NCI-H2081 treated with DMSO at 0.1 percent for 48 hours (cell line): Measurements from ENCODE around the gene CARMIL3.
"Not testable (repeated sequence)": the region's sequence is repeated elsewhere in the genome, so short reads cannot be mapped to it uniquely, and the experiment has no call there.

Experiments used
- DNase-seq: peaks from one replicate; lab custom pipeline; 2025; lab: John Stamatoyannopoulos, UW

CARMIL3 gene

GRCh38 chr14:24051789-24052655 lies at the start of gene CARMIL3:
Gene CARMIL3, plus strand, starts transcription at chr14:24052009. Its CDS starts 145 bp downstream, at chr14:24052154.
- DNase-seq: no peak

- not testable (repeated sequence) for DNase-seq
Measured at GRCh38 chr14:24006471-24006816, 45.4 kb upstream of the CARMIL3 start.

GRCh38 chr14:24006817-24007652 lies 44.8 kb upstream of the CARMIL3 start:
- not testable (repeated sequence) for DNase-seq

- no peak for DNase-seq
Measured at GRCh38 chr14:24011051-24011450, 40.8 kb upstream of the CARMIL3 start.

GRCh38 chr14:24012726-24013273 lies 39.0 kb upstream of the CARMIL3 start:
- DNase-seq: not testable (repeated sequence)

GRCh38 chr14:24013654-24014514 lies 37.9 kb upstream of the CARMIL3 start:
- peak; percentile 29 for DNase-seq

GRCh38 chr14:24015745-24016144 lies 36.1 kb upstream of the CARMIL3 start:
- DNase-seq: not testable (repeated sequence)

GRCh38 chr14:24018978-24019377 lies 32.8 kb upstream of the CARMIL3 start:
- not testable (repeated sequence) for DNase-seq

- not testable (repeated sequence) for DNase-seq
Measured at GRCh38 chr14:24019944-24020343, 31.9 kb upstream of the CARMIL3 start.

GRCh38 chr14:24020520-24020919 lies 31.3 kb upstream of the CARMIL3 start:
- DNase-seq: not testable (repeated sequence)

GRCh38 chr14:24024939-24025418 lies 26.8 kb upstream of the CARMIL3 start:
- DNase-seq: not testable (repeated sequence)

- not testable (repeated sequence) for DNase-seq
Measured at GRCh38 chr14:24029687-24030086, 22.1 kb upstream of the CARMIL3 start.

GRCh38 chr14:24031331-24031730 lies 20.5 kb upstream of the CARMIL3 start:
- DNase-seq: not testable (repeated sequence)

- DNase-seq: no peak
Measured at GRCh38 chr14:24032727-24033418, 18.9 kb upstream of the CARMIL3 start.

- not testable (repeated sequence) for DNase-seq
Measured at GRCh38 chr14:24035769-24036168, 16.0 kb upstream of the CARMIL3 start.

GRCh38 chr14:24036169-24036962 lies 15.4 kb upstream of the CARMIL3 start:
- no peak for DNase-seq

- DNase-seq: not testable (repeated sequence)
Measured at GRCh38 chr14:24036963-24037657, 14.7 kb upstream of the CARMIL3 start.

- no peak for DNase-seq
Measured at GRCh38 chr14:24037658-24038037, 14.2 kb upstream of the CARMIL3 start.

- no peak for DNase-seq
Measured at GRCh38 chr14:24038686-24039085, 13.1 kb upstream of the CARMIL3 start.
